ENCODE results near the gene CCDC86.

GRCh38 chr11:60866911-60867870 lies 25.3 kb downstream of the CCDC86 start, which contains the start of gene ZP1:
- TF ChIP-seq CTCF (conservative IDR thresholded peaks at IDR 0.05; ENCODE audit: low read length) (no peak), EZH2phosphoT487 (IDR thresholded peaks at IDR 0.05; ENCODE audit: borderline replicate concordance, low read depth, low read length) (no peak)

Data from OCI-LY7 (cell line).